ENCODE measurements around the gene CHSY1.

CHSY1 gene

DNA sequence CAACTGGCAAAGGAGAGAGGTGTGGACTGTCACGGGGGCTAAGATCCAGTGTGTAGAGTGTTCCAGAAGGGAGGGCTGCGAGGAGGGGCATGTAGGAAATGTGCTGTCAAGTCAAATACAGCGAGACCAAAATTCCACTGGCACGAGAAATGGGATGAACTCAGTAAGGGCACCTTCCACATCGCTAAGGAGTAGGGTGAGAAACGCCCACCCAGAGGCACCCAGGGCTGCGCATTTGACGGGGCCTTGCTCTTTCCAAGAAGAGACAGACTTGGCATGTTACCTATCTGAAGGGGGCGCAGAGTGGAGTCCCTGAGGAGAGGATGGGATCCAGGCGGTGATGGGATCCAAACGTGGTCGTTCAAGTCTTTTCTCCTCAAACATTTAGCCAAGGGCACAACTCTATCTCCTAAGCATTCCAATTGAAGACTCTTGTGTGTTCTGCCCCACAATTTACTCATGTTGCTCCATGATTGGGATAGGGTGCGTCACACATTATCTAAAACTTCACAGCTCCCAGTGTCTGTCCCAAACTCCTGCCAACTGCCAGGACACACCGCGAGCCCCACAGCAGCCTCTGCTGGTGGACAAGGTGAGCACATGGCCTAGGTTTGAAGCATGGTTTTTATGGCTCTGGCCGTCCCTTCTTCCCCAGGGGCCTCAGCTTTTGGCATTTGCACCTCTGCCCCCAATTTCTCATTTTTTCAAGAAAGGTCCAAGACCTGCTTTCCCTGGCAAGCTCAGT is 17.8 kb upstream of the CHSY1 start:
- DNase-seq (ENCODE audit: low read depth): no peak

- no peak for DNase-seq (ENCODE audit: low read depth)
Measured at GRCh38 chr15:101267320-101268104, 15.7 kb upstream of the CHSY1 start.

- no peak for DNase-seq (ENCODE audit: low read depth)
Measured at GRCh38 chr15:101266787-101267186, 14.9 kb upstream of the CHSY1 start.

GRCh38 chr15:101266034-101266433 is 14.2 kb upstream of the CHSY1 start:
- no peak for DNase-seq (ENCODE audit: low read depth)

DNA sequence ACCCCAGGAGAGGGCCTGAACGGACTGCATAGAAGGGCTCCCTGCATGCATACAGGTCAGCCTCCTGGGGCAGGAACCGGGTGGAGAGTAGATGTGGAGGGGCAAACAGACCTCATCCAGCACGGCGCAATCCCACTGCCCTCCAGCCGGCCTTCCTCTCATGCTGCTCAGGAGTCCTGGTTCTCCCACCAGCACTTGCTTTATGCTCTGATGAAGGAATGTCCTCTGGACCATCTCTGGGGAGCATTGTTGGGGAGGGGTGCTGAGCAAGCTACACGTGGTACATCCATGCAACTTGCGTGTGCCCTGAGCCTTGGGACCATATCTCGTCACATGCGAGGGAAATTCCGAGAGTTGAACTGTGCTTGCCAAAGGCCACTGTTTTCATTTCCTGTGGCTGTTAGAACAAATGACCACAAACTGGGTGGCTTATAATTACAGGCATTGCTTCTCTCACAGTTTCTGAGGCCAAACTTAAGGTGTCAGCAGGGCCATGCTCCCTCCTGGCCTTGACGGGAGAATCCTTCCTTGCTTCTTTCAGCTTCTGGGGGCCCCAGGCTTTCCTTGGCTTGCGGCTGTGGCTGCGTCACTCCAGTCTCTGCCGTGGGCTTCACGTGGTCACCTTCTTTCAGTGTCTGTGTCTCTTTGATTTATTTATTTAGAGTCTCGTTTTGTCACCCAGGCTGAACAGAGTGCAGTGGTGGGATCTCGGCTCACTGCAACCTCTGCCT is 13.2 kb upstream of the CHSY1 start:
- no peak for DNase-seq (ENCODE audit: low read depth)

- no peak for DNase-seq (ENCODE audit: low read depth)
Measured at GRCh38 chr15:101264011-101264410, 12.2 kb upstream of the CHSY1 start.

DNA sequence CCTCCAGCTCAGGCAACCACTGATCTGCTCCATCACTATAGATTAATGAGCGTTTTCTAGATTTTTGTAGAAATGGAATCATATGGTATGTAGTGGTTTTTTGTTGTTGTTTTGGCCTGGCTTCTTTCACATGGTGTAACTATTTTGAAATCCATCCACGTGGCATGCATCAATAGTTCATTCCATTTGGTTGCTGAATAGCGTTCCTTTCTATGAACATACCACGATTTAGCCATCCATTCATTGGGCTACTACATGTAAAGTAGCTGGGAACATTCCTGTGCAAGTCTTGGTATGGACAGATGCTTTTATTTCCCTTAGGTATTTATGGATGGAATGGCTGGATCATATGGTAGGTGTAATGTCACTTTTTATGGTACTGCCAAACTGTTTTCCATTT is 10.7 kb upstream of the CHSY1 start:
- DNase-seq (ENCODE audit: low read depth): no peak

- DNase-seq (ENCODE audit: low read depth): no peak
Measured at GRCh38 chr15:101258238-101259144, 6.6 kb upstream of the CHSY1 start.

DNA sequence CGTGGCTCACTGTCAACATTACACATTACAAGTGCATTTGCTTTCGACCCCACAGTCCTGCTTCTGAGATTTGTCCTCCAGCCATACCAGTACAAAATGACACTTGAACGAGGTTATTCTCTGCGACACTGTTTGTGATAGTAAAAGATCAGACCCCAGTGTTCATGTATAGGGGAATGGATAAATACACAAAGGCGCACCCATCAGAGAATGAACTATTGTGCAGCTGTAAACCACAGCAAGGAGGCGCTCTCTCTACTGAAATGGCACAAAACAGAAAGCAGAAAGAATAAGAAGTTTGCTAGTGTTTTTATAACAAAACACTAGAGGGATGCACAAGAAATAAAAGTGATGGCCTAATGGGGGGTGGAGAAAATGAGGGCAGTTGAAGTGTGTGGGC is 4.9 kb upstream of the CHSY1 start:
- DNase-seq (ENCODE audit: low read depth): no peak

DNA sequence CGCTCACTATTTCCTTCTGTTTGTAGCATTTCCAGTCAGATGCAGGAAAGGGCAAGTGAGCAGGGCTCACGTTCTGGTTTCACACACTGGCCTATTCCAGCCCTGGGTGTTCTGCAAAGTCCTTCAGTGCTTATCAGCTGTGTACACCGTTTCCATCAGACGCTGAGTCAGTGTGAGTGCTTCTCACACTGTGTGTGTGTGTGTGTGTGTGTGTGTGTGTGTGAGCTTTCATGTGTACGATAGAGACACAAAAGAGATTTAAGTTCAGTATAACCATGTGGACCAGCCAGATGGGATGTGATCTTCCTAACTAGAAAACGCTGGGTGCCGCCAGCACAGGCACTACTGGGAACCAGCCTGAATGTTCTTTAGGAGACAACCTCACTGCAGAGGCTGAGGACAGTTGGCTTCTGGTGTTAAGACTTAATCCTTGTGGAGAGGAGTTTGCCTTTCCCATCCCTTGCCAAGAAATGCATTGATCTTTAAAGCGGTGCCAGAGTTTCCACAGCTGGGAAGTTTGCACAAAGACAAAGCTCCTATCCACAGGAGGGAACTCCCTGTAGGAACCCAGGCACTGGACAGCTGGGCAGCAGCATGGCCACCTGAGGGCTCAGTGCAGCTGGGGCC is 3.9 kb upstream of the CHSY1 start:
- DNase-seq (ENCODE audit: low read depth): no peak

GRCh38 chr15:101255051-101255395 is 3.2 kb upstream of the CHSY1 start:
- no peak for DNase-seq (ENCODE audit: low read depth)

DNA sequence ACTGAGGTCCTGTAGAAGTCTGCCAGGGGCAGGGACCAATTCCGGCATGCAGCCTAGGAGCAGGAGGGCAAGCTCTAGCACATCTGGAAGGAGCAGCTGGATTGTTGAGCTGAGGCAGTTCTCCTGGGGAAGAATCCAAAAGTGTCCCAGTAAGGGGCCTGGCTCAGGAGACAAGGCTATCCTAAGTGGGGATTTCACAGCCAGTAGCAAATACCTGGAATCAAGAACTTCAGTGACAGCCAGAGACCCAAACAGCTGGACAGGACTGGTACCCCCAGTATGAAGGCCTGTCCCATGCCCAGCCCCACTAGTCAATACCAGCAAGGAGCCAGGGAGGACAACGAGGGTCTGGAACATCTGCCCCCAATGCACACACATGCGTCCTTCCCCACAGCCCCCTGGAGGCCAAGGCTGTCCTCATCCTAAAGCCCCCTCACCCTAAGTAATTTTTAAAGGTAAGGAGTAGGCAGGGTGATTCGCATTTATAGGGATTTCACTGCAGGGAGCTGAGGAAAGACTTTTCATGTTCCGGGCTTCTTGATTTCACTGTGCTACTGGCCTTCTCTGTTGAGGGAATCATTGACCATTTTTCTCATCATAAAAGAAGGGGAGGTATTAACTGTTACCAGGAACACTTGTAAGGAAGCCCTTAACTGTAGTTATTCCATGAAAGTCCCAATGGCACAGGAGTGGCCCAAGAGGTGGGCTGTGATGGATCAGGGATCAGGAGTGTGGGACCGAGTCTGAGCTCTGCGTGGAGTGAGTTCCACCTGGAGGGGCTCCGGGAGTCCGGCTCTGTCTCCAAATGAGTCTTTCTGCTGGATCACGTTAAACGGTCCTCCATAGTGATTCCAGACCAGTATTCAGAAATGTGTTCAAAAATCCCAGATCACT is 2.6 kb upstream of the CHSY1 start:
- DNase-seq (ENCODE audit: low read depth): no peak

- no peak for DNase-seq (ENCODE audit: low read depth)
Measured at GRCh38 chr15:101252836-101253235, 988 bp upstream of the CHSY1 start.

GRCh38 chr15:101250873-101251829 is 697 bp downstream of the CHSY1 start:
- peak; percentile 41 for DNase-seq (ENCODE audit: low read depth)

DNA sequence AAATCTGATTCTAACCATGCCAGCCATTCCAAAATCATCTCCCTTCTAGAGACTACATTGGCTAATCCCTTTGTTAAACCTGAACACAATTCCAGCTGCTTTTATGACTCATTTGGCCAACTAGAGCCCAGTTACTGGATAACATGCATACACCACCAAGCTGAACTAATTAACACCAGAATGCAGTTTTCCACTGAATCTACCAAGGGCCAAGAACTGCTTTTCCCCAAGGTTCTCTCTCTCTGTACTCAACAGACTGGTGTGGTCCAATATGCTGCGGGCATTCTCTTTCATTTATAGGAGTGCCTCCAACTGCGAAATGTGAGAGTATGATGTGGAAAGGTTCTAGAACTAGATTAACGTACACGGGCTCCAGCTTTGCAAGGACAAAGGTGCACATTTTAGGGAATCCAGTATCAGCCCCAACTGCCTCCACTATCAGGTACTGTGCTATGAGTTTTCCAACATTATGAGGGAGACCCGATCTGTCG is 1.5 kb downstream of the CHSY1 start:
- no peak for DNase-seq (ENCODE audit: low read depth)

DNA sequence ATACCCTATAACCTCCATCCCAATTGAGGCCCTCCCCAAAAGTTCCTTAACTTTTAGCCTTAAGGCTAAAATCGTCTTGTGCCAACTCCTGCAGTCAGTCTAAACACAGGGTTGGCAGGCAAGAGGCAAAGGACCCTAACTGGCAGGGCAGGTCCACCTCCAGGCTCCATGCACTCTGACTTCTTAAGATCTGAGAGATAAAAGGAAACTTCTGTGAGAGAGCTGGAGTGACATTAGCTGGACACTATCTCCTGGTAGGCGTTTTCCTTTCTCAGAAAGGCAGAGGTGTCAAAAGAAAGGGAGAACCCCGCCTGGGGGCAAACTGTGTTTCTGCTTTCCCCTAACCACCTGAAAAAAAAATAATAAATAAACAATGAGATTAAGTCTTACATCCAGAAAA is 3.6 kb downstream of the CHSY1 start:
- DNase-seq (ENCODE audit: low read depth): no peak

GRCh38 chr15:101246824-101247745 is 4.8 kb downstream of the CHSY1 start:
- no peak for DNase-seq (ENCODE audit: low read depth)

DNA sequence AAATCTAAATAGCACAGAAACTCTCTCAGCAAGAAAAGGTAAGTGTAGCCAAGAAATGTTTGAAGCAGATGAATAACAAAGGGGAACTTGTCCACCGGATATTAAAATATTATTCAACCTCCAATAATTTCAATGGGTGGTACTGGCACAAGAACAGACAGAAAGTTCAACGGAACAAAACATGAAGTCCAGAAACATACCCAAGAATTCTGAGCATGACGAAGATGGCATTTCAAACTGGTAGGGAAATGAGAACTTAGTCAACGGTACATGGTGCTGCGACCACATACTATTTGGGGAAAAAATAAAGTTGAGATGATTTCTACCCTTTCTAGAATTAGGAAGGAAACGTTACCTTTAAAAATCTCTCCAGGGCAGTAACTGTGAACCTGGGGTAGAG is 5.5 kb downstream of the CHSY1 start:
- no peak for DNase-seq (ENCODE audit: low read depth)
